Uterus (tissue), 4 donors: ENCODE data around the gene TNFRSF18. TPM values are rescaled to one million over a fixed set of nuclear protein-coding genes. Genes with fewer than 3 reads are reported as not detected.

Experiments
- DNase-seq, 2 donors: peaks; one replicate each; pipeline ENCODE4 v3.0.0-alpha.2; 2019 to 2020
- H3K27ac ChIP-seq, 2 donors: fragments of 200-600 bp; sonication (generic); 1 replicate in 1 of 2; 2 replicates in 1 of 2; pipeline ENCODE4 v1.5.1; 2016 to 2018
- H3K27me3 ChIP-seq, 2 donors: fragments of 200-600 bp; sonication (generic); one replicate each; pipeline ENCODE4 v1.5.1; 2018 to 2019; ENCODE audit warnings: control low read depth in 1 of 2
- H3K36me3 ChIP-seq, 2 donors: fragments of 200-600 bp; sonication (generic); one replicate each; pipeline ENCODE4 v1.5.1; 2019; ENCODE audit warnings: control low read depth in 1 of 2
- H3K4me1 ChIP-seq, 2 donors: fragments of 200-600 bp; sonication (generic); one replicate each; pipeline ENCODE4 v1.5.1; 2018 to 2019; ENCODE audit warnings: control low read depth in 1 of 2
- H3K4me3 ChIP-seq, 2 donors: fragments of 200-600 bp; sonication (generic); 1 replicate in 1 of 2; 2 replicates in 1 of 2; pipeline ENCODE4 v1.5.1; 2018 to 2019; ENCODE audit warnings: mild to moderate bottlenecking in 1 of 2
- H3K9me3 ChIP-seq, 2 donors: fragments of 200-600 bp; sonication (generic); one replicate each; pipeline ENCODE4 v1.5.1; 2019; ENCODE audit warnings: control low read depth in 1 of 2
- POLR2A ChIP-seq, 2 donors: fragments of 450-650 bp; IDR thresholded peaks; one replicate each; pipeline ENCODE4 v1.6.1; 2016; ENCODE audit warnings: antibody characterized with exemption in 2 of 2, mild to moderate bottlenecking in 1 of 2, moderate library complexity in 1 of 2
- intact Hi-C: fragments of 100-400 bp; cut with DNase I; formaldehyde crosslinking; loops from one replicate; pipeline ENCODE4 v1.15.1; 2023; ENCODE audit warnings: low total_unique reads
- total RNA-seq, 4 donors: library from RNA; depleted of rRNA in 3 of 4; stranded (reverse); fragments of >200 nt in 3 of 4; gene quantifications; one replicate each; pipeline versions ENCODE4 v1.1.0 to v1.2.4, GENCODE V29; 2014 to 2023
- TF ChIP-seq, protein P1 (sequence below), 4 experiments: fragments of 200-600 bp in 2 of 4; fragments of 450-650 bp in 2 of 4; sonication (generic) in 2 of 4; IDR thresholded peaks; one replicate each; pipeline ENCODE4 v1.5.1; 2016 to 2019; ENCODE audit warnings: antibody characterized with exemption in 4 of 4, mild to moderate bottlenecking in 2 of 4, moderate library complexity in 1 of 4
- donor health status: DM: yes; HTN: yes; CAD: no.

The TNFRSF18 gene
- total RNA-seq, 4 donors from 2014 or later, result 0.37 to 2.6 TPM; not detected in 2

DNA sequence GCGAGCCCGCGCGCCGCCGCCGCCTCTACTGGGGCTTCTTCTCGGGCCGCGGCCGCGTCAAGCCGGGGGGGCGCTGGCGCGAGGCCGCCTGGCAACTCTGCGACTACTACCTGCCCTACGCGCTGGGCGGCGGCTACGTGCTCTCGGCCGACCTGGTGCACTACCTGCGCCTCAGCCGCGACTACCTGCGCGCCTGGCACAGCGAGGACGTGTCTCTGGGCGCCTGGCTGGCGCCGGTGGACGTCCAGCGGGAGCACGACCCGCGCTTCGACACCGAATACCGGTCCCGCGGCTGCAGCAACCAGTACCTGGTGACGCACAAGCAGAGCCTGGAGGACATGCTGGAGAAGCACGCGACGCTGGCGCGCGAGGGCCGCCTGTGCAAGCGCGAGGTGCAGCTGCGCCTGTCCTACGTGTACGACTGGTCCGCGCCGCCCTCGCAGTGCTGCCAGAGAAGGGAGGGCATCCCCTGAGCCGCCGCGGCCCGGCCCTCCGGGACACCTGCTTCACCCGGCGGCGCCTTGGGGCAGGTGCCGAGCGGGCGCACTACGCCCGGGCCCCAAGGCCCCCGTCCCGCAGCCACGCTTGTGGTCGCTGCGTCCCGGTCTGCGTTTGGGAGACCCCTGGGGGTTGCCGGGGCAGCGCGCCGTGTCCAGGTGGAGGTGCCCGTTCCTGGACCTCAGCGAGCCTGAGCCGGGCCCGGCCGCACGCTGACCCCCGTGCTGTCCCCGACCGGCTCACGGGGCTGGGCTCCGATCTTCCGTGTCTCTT is 26.6 kb upstream of the TNFRSF18 start:
- DNase-seq, result peak in 1 of 2 donors; percentile 32
- intact Hi-C loops, result loop anchor here (10.0 kb wide), 1 partner anchor 258 kb away; no protein-coding TSS in a partner anchor
- Histone ChIP-seq H3K27me3 (no peaks in the 10 kb centered on the region), H3K36me3 (no peaks in the 10 kb centered on the region), H3K27ac (no peak overlapping the region), H3K4me1 (peaks cover 0 to 36% of the 10 kb centered on the region in 2 donors), H3K9me3 (no peaks in the 10 kb centered on the region), H3K4me3 (peak overlapping the region in 1 of 2 donors; percentile 31)
- TF ChIP-seq POLR2A (IDR thresholded peaks at IDR 0.05), result no peak
- TF ChIP-seq, protein P1, sequence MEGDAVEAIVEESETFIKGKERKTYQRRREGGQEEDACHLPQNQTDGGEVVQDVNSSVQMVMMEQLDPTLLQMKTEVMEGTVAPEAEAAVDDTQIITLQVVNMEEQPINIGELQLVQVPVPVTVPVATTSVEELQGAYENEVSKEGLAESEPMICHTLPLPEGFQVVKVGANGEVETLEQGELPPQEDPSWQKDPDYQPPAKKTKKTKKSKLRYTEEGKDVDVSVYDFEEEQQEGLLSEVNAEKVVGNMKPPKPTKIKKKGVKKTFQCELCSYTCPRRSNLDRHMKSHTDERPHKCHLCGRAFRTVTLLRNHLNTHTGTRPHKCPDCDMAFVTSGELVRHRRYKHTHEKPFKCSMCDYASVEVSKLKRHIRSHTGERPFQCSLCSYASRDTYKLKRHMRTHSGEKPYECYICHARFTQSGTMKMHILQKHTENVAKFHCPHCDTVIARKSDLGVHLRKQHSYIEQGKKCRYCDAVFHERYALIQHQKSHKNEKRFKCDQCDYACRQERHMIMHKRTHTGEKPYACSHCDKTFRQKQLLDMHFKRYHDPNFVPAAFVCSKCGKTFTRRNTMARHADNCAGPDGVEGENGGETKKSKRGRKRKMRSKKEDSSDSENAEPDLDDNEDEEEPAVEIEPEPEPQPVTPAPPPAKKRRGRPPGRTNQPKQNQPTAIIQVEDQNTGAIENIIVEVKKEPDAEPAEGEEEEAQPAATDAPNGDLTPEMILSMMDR (IDR thresholded peaks at IDR 0.05), result no peak

DNA sequence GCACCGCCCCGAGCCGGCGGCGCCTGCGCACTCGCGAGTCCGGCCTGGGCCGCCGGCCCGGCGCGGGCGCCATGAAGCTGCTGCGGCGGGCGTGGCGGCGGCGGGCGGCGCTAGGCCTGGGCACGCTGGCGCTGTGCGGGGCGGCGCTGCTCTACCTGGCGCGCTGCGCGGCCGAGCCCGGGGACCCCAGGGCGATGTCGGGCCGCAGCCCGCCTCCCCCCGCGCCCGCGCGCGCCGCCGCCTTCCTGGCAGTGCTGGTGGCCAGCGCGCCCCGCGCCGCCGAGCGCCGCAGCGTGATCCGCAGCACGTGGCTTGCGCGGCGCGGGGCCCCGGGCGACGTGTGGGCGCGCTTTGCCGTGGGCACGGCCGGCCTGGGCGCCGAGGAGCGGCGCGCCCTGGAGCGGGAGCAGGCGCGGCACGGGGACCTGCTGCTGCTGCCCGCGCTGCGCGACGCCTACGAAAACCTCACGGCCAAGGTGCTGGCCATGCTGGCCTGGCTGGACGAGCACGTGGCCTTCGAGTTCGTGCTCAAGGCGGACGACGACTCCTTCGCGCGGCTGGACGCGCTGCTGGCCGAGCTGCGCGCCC is 25.9 kb upstream of the TNFRSF18 start, which contains the start of gene B3GALT6:
Gene B3GALT6, plus strand, starts transcription at position 30 of the 588 bp plus-strand sequence. Its CDS starts 42 bp downstream, at position 72.
- Histone ChIP-seq H3K36me3 (no peaks in the 10 kb centered on the region), H3K27ac (peak within 1 kb of the TSS; percentile 70 to 93), H3K4me3 (peak within 1 kb of the TSS; percentile 67 to 98), H3K9me3 (no peaks in the 10 kb centered on the region), H3K27me3 (no peaks in the 10 kb centered on the region), H3K4me1 (peaks cover 0 to 32% of the 10 kb centered on the region in 2 donors)
- intact Hi-C loops, result loop anchor here (10.0 kb wide), 1 partner anchor 258 kb away; no protein-coding TSS in a partner anchor
- DNase-seq, result no peak
- TF ChIP-seq POLR2A (IDR thresholded peaks at IDR 0.05), result peak in 1 of 2 donors; percentile 40
- TF ChIP-seq, protein P1 (IDR thresholded peaks at IDR 0.05), result peak in 1 of 4 experiments; percentile 1

DNA sequence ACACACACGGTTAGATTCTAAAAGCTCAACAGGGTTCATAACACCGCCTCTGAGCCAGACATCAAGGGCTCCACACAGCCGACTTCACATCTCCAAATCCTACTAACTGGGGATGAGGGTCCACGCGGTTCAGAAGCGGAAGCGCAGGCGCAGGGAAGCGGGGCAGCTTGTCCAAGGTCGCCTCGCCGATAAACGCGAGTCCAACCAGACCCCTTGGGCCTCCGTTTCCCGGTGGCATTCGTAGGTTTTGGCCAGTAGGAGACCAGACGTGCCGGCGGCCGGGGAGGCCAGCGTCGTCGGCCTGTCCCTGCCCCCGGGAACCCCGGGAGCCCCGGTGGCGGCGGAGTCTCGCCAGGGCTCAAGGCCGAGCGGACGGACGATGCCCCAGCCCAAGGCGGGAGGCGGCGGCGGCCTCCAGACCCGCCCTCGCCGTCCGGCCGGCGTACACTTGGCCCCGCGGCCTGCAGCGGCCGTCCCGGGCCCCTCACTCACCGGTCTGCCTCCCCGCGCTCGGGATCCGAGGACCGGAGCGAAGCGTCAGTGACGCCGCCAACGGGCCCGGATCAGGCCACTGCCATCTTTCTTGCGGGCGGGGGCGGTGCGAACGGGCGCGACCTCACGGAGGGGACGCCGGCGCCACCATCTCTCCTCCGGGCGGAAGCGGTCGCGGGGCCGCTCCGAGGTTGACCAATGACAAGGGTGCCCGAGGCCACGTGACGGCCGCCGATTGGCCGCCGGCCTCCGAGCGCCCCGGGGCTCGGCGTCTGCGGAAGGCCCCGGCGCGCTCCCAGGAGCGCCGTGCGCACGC is 25.2 kb upstream of the TNFRSF18 start, which contains the start of gene SDF4:
Gene SDF4, minus strand, starts transcription at position 602 of the 808 bp plus-strand sequence. CDS start 3,229 bp downstream, outside the sequence.
- TF ChIP-seq, protein P1 (IDR thresholded peaks at IDR 0.05), result peak in 1 of 4 experiments; percentile 2
- peak in 1 of 2 donors; percentile 51 for TF ChIP-seq POLR2A (IDR thresholded peaks at IDR 0.05)
- Histone ChIP-seq H3K4me3 (peak within 1 kb of the TSS; percentile 67 to 98), H3K36me3 (no peaks in the 10 kb centered on the region), H3K27ac (peak within 1 kb of the TSS; percentile 70 to 93), H3K27me3 (no peaks in the 10 kb centered on the region), H3K9me3 (no peaks in the 10 kb centered on the region), H3K4me1 (peaks cover 0 to 27% of the 10 kb centered on the region in 2 donors)
- DNase-seq, result peak; percentile 94 to 97
- intact Hi-C loops, result loop anchor here (10.0 kb wide), 1 partner anchor 257 kb away; no protein-coding TSS in a partner anchor

DNA sequence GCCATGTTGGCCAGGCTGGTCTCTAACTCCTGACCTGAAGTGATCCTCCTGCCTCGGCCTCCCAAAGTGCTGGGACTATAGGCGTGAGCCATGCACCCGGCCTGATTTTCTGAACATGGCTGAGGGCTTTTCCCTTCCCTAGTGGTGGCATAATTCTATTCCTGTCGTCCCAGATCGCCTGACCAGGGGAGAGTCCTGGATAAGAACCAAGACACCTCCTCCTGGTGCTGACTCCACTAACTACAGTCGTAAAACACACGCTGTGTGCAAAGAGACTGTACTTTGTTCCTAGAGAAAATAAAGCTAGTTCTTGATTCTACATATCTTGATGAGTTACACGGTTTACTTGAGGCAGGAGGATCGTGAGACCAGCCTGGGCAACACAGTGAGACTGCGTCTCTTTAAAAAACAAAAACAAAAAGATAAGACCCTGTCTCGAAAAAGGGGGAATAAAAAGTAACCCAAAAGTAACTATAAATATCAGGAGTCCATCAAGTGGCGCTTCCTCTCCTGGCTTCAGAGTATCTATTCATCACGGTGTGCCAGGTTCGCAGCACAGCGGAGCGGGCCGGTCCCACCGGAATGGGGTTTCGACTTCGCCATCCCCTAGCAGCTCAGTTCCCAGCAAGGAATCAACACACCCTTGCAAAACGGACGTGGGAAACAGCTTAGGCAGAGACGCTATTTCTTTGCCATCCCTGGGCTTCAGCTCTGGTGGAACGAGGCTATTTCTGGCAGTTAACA is 24.4 kb upstream of the TNFRSF18 start:
- no peak for TF ChIP-seq POLR2A (IDR thresholded peaks at IDR 0.05)
- TF ChIP-seq, protein P1 (IDR thresholded peaks at IDR 0.05), result no peak
- no peak for DNase-seq
- H3K4me3 ChIP-seq, result peak overlapping the region; percentile 67 to 98
- intact Hi-C loops, result loop anchor here (10.0 kb wide), 1 partner anchor 256 kb away; no protein-coding TSS in a partner anchor
- H3K36me3 ChIP-seq, result no peaks in the 10 kb centered on the region
- H3K27ac ChIP-seq, result peak overlapping the region; percentile 70 to 93
- H3K4me1 ChIP-seq, result peaks cover 0 to 27% of the 10 kb centered on the region in 2 donors
- H3K9me3 ChIP-seq, result no peaks in the 10 kb centered on the region
- no peaks in the 10 kb centered on the region for H3K27me3 ChIP-seq
